PC-9 (cell line): ENCODE results near the gene PLD2.
"Not testable (repeated sequence)": the region's sequence is repeated elsewhere in the genome, so short reads cannot be mapped to it uniquely, and the experiment has no call there.

ENCODE experiments used
- EZH2 ChIP-seq: fragments of 200-600 bp; sonication (generic); IDR thresholded peaks from 2 replicates; pipeline ENCODE4 v1.8.0; 2017; ENCODE audit warnings: antibody characterized with exemption, low read depth
- TF ChIP-seq, protein P1 (sequence below): fragments of 200-600 bp; sonication (generic); conservative IDR thresholded peaks from 2 replicates; pipeline ENCODE4 v1.6.1; 2017; ENCODE audit warnings: mixed run types, antibody characterized with exemption, mild to moderate bottlenecking, moderate library complexity

DNA sequence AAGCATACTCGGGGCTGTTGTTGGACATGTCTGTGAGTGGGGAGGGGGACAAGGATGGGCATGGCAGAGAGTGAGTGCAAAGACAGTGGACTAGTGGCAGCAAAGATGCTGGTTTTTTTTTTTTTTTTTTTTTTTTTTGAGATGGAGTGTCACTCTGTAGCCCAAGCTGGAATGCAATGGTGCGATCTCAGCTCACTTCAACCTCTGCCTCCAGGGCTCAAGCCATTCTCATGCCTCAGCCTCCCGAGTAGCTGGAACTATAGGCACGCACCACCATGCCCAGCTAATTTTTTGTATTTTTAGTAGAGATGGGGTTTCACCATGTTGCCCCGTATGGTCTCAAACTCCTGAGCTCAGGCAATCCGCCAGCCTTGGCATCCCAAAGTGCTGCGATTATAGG lies 50.4 kb downstream of the PLD2 start:
- TF ChIP-seq EZH2, result not testable (repeated sequence)
- TF ChIP-seq, protein P1, sequence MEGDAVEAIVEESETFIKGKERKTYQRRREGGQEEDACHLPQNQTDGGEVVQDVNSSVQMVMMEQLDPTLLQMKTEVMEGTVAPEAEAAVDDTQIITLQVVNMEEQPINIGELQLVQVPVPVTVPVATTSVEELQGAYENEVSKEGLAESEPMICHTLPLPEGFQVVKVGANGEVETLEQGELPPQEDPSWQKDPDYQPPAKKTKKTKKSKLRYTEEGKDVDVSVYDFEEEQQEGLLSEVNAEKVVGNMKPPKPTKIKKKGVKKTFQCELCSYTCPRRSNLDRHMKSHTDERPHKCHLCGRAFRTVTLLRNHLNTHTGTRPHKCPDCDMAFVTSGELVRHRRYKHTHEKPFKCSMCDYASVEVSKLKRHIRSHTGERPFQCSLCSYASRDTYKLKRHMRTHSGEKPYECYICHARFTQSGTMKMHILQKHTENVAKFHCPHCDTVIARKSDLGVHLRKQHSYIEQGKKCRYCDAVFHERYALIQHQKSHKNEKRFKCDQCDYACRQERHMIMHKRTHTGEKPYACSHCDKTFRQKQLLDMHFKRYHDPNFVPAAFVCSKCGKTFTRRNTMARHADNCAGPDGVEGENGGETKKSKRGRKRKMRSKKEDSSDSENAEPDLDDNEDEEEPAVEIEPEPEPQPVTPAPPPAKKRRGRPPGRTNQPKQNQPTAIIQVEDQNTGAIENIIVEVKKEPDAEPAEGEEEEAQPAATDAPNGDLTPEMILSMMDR, result not testable (repeated sequence)
